GM13977 (cell line): ENCODE measurements around the gene RAD9A.

Experiments
- DNase-seq: peaks from one replicate; pipeline ENCODE4 v3.0.0; 2012; ENCODE audit warnings: low spot score
- in situ Hi-C: fragments of 300-500 bp; cut with MboI; formaldehyde crosslinking; loops from one replicate; pipeline ENCODE4 v1.12.0; 2022; ENCODE audit warnings: low sequenced_read_pairs, low pct_unique_long_range_greater_than_20kb, mixed read lengths, inconsistent platforms; ENCODE audit not compliant: unreplicated experiment
- TF ChIP-seq, protein P1 (sequence below): IDR thresholded peaks from 2 replicates; pipeline ENCODE4 v1.5.1; 2012; ENCODE audit warnings: mild to moderate bottlenecking, control low read depth; ENCODE audit not compliant: insufficient read depth; ENCODE audit errors: extremely low read depth, missing control alignments

The RAD9A gene

DNA sequence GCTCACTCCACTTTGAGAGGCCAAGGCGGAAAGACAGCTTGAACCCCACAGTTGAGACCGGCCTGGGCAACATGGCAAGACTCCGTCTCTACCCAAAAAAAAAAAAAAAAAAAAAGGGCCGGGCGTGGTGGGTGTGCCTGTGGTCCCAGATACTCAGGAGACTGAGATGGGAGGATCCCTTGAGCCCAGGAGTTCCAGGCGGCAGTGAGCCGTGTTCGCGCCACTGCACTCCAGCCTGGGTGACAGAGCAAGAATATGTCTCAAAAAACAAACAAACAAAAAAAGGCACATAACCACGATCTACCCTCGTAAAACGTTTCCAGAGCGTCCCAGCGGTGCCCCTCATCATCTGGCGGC, 861 bp upstream of the RAD9A start:
- TF ChIP-seq, protein P1, sequence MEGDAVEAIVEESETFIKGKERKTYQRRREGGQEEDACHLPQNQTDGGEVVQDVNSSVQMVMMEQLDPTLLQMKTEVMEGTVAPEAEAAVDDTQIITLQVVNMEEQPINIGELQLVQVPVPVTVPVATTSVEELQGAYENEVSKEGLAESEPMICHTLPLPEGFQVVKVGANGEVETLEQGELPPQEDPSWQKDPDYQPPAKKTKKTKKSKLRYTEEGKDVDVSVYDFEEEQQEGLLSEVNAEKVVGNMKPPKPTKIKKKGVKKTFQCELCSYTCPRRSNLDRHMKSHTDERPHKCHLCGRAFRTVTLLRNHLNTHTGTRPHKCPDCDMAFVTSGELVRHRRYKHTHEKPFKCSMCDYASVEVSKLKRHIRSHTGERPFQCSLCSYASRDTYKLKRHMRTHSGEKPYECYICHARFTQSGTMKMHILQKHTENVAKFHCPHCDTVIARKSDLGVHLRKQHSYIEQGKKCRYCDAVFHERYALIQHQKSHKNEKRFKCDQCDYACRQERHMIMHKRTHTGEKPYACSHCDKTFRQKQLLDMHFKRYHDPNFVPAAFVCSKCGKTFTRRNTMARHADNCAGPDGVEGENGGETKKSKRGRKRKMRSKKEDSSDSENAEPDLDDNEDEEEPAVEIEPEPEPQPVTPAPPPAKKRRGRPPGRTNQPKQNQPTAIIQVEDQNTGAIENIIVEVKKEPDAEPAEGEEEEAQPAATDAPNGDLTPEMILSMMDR: no peak
- DNase-seq: no peak
- in situ Hi-C loops: no loop called here

DNA sequence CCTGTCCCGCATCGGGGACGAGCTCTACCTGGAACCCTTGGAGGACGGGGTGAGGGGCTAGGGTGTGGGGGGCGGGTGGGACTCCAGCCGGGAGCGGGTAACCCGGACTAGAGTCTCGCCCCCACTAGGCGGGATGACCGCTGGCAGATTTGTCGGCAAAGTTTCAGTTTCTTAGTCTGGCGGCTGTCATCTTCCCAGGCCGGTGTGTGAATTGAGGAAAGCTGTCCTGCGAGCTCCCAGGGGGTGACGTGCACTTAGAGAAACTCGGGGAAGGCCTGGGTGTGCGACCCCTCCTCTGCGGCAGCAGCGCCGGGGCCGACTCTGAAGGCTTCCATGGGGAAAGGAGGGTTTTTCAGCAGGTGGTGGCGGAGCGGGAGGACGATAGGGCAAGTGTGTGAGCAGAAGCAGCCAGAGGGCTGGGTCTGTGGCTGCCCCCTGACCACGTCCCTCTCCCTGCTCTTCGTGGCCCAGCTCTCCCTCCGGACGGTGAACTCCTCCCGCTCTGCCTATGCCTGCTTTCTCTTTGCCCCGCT, 463 bp downstream of the RAD9A start:
- no peak for DNase-seq
- in situ Hi-C loops: no loop called here
- TF ChIP-seq, protein P1: no peak

DNA sequence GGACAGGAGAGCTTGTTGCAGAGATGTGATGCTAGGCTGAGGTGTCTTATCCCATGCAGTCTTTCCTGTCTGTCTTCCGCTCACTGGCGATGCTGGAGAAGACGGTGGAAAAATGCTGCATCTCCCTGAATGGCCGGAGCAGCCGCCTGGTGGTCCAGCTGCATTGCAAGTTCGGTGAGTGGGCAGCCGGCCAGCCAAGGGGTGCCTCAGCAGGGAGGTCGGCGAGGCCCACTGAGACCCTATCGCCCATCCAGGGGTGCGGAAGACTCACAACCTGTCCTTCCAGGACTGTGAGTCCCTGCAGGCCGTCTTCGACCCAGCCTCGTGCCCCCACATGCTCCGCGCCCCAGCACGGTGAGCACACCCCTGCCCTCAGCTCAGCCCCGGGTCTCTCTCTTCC, 1.7 kb downstream of the RAD9A start:
- in situ Hi-C loops: no loop called here
- no peak for DNase-seq
- TF ChIP-seq, protein P1: no peak

DNA sequence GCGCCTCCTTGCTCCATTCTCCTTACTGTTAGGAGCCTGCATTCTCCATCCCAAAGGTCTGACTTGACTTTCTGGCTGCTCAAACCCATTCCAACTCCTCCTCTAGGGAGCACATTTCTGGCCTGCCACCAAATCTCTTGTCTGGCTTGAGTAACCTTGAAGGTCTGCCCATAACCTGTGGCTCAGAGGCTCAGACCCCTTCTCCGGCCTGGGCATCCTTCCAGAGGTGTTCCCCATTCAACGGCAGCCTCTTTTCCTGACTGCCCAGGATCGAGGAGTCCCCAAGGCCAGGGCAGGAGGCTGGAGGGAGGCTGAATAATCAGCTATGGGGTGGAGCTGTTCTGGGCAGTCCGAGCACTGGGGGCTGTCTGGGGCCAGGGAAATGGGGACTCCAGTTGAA, 2.2 kb downstream of the RAD9A start:
- TF ChIP-seq, protein P1: no peak
- DNase-seq: no peak
- in situ Hi-C loops: no loop called here

DNA sequence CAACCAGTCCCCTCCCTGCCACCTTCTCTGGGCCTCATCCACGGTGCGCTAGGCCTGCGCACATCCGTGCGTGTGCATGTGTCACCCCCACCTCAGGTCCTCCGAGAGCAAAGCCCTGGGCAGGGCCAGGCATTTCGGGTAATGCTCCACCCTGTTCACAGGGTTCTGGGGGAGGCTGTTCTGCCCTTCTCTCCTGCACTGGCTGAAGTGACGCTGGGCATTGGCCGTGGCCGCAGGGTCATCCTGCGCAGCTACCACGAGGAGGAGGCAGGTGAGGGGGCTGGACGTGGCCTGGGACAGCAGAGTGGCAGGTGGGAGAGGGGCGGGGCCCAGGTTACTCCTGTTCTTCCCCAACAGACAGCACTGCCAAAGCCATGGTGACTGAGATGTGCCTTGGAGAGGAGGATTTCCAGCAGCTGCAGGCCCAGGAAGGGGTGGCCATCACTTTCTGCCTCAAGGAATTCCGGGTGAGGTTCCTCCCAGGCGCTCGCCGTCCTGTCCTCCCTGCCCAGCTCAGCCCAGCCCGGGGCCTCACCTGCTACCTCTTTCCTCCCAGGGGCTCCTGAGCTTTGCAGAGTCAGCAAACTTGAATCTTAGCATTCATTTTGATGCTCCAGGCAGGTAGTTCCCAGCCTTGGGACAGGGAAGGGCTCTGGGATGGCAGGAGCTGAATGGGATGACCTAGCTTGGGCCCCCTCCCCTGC, 3.9 kb downstream of the RAD9A start:
- in situ Hi-C loops: no loop called here
- TF ChIP-seq, protein P1: no peak
- no peak for DNase-seq

DNA sequence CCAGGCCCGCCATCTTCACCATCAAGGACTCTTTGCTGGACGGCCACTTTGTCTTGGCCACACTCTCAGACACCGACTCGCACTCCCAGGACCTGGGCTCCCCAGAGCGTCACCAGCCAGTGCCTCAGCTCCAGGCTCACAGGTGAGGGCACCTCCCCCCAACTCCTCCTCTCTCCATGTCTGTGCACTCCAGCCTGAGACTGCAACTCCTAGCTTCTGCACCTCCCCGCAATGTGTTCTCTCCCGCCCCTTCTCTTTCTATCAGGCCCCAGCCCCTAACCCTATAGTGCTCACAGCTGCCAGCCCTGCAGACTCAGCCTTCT, 4.4 kb downstream of the RAD9A start:
- TF ChIP-seq, protein P1: no peak
- no peak for DNase-seq
- in situ Hi-C loops: no loop called here
